OCI-LY3 (cell line): ENCODE results near the gene INPP5F.

Experiments used
- EZH2phosphoT487 ChIP-seq: fragments of 200-600 bp; shearing (Covaris generic); IDR thresholded peaks from 2 replicates; pipeline ENCODE4 v1.6.1; 2018; ENCODE audit warnings: antibody characterized with exemption, mixed run types, low read depth
- TF ChIP-seq, protein P1 (sequence below): fragments of 200-600, 300-600 bp; sonication (generic); IDR thresholded peaks from 2 replicates; pipeline ENCODE4 v1.5.1; 2014; ENCODE audit warnings: antibody characterized with exemption, low read length, low read depth

DNA sequence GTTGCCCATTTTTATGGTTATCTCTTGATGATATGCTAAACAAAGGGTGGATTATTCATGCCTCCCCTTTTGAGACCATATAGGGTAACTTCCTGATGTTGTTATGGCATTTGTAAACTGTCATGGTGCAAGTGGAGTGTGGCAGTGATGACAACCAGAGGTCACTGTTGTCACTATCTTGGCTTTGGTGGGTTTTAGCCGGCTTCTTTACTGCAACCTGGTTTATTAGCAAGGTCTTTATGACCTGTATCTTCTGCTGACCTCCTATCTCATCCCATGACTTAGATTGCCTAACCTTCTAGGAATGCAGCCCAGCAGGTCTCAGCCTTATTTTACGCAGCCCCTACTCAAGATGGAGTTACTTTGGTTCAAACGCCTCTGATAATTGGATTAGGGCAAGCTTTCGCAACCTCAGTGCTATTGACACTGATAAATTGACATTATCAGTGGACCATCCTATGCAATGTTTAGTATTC is 37.8 kb upstream of the INPP5F start:
- TF ChIP-seq, protein P1, sequence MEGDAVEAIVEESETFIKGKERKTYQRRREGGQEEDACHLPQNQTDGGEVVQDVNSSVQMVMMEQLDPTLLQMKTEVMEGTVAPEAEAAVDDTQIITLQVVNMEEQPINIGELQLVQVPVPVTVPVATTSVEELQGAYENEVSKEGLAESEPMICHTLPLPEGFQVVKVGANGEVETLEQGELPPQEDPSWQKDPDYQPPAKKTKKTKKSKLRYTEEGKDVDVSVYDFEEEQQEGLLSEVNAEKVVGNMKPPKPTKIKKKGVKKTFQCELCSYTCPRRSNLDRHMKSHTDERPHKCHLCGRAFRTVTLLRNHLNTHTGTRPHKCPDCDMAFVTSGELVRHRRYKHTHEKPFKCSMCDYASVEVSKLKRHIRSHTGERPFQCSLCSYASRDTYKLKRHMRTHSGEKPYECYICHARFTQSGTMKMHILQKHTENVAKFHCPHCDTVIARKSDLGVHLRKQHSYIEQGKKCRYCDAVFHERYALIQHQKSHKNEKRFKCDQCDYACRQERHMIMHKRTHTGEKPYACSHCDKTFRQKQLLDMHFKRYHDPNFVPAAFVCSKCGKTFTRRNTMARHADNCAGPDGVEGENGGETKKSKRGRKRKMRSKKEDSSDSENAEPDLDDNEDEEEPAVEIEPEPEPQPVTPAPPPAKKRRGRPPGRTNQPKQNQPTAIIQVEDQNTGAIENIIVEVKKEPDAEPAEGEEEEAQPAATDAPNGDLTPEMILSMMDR, result peak; percentile 46
- no peak for TF ChIP-seq EZH2phosphoT487
